HepG2 (cell line): ENCODE measurements around the gene CEL. TPM values are rescaled to one million over a fixed set of nuclear protein-coding genes. Genes with fewer than 3 reads are reported as not detected.

Source experiments
- ATAC-seq: fragments of 200-7000 bp; cut with Tn5 transposase; 3 replicates; pipeline ENCODE4 v1.9.1; 2020; ENCODE audit warnings: mild to moderate bottlenecking, moderate library complexity
- BruUV-seq: library from RNA; stranded (reverse); fragments of 400-500 nt; replicated peaks from 2 replicates; lab custom pipeline; 2021; lab: Mats Ljungman, UMichigan
- CTCF ChIA-PET: fragments of 300-600 bp; formaldehyde crosslinking; extraction: SDS; loops from one replicate; lab custom pipeline; 2021; ENCODE audit warnings: low total read pairs, inconsistent platforms, low intra/inter-chr PET ratio; lab: Yijun Ruan, JAX
- POLR2A ChIA-PET: fragments of 350-600 bp; sonication (Branson Sonifier 250); formaldehyde crosslinking; loops from one replicate; lab custom pipeline; 2020; ENCODE audit warnings: antibody characterized with exemption, inconsistent platforms; lab: Yijun Ruan, JAX
- DNase-seq: peaks from one replicate; pipeline ENCODE4 v3.0.0-alpha.2; 2015; ENCODE audit warnings: low spot score
- FAIRE-seq: peaks from 3 replicates; lab custom pipeline; 2011; peaks lifted over from hg19 to GRCh38; lab: Jason Lieb, UNC
- H2AFZ ChIP-seq: one replicate; pipeline ENCODE4 v1.6.1; 2011; ENCODE audit warnings: low read length, inconsistent platforms
- H3K27ac ChIP-seq: fragments of 300-600 bp; 3 replicates; pipeline ENCODE4 v1.8.0; 2011; ENCODE audit warnings: mixed run types, mild to moderate bottlenecking, mixed read lengths, low read length, inconsistent platforms; ENCODE audit not compliant: insufficient read depth; ENCODE audit errors: extremely low read length
- H3K27me3 ChIP-seq, 2 experiments: fragments of 200-600 bp in 1 of 2; 2 replicates in 1 of 2; 3 replicates in 1 of 2; pipeline versions ENCODE4 v1.6.0 to v1.8.0; 2011; ENCODE audit warnings: low read length in 2 of 2, mild to moderate bottlenecking in 2 of 2, moderate library complexity in 2 of 2, inconsistent platforms in 1 of 2; ENCODE audit not compliant: insufficient read depth in 2 of 2, control insufficient read depth in 1 of 2
- H3K36me3 ChIP-seq, 2 experiments: fragments of 200-600 bp in 1 of 2; replicated peaks in 1 of 2; 2 replicates in 1 of 2; 3 replicates in 1 of 2; pipeline versions ENCODE4 v1.5.1 to v1.8.0; 2011; ENCODE audit warnings: low read length in 2 of 2, inconsistent platforms in 1 of 2; ENCODE audit not compliant: insufficient read depth in 2 of 2, control insufficient read depth in 1 of 2
- H3K4me1 ChIP-seq: 2 replicates; pipeline ENCODE4 v1.5.1; 2012; ENCODE audit warnings: low read length, inconsistent platforms; ENCODE audit not compliant: insufficient read depth
- H3K4me2 ChIP-seq: 2 replicates; pipeline ENCODE4 v1.6.0; 2011; ENCODE audit warnings: low read depth, low read length, inconsistent platforms
- H3K4me3 ChIP-seq, 3 experiments: fragments of 200-600 bp in 1 of 3; sonication (generic), shearing (Covaris generic) in 1 of 3; replicated peaks in 1 of 3; 2 replicates each; pipeline ENCODE4 v1.5.1; 2011 to 2016; ENCODE audit warnings: low read length in 3 of 3, inconsistent platforms in 2 of 3, low read depth in 2 of 3, mild to moderate bottlenecking in 2 of 3, control low read depth in 1 of 3, mixed read lengths in 1 of 3; ENCODE audit not compliant: insufficient read depth in 1 of 3
- H3K79me2 ChIP-seq: one replicate; pipeline ENCODE4 v1.6.1; 2011; ENCODE audit warnings: low read length, inconsistent platforms; ENCODE audit not compliant: insufficient read depth
- H3K9ac ChIP-seq: 2 replicates; pipeline ENCODE4 v1.6.0; 2011; ENCODE audit warnings: mild to moderate bottlenecking, low read depth, low read length, inconsistent platforms; ENCODE audit not compliant: insufficient read depth
- H3K9me3 ChIP-seq: 2 replicates; pipeline ENCODE4 v1.5.1; 2012; ENCODE audit warnings: mild to moderate bottlenecking, low read length
- H4K20me1 ChIP-seq: 2 replicates; pipeline ENCODE4 v1.6.0; 2011; ENCODE audit warnings: inconsistent platforms, mild to moderate bottlenecking, low read length, moderate library complexity; ENCODE audit not compliant: insufficient read depth
- HOXA7 ChIP-seq: sonication (generic); formaldehyde crosslinking; IDR thresholded peaks from 2 replicates; pipeline ENCODE4 v1.8.1; 2022; ENCODE audit warnings: mild to moderate bottlenecking, missing genetic modification reagents, moderate library complexity
- MXI1 ChIP-seq: IDR thresholded peaks from 3 replicates; pipeline ENCODE4 v1.6.1; 2012; ENCODE audit warnings: low read depth, low read length, inconsistent platforms, borderline replicate concordance
- NR2F6 ChIP-seq, 2 experiments: IDR thresholded peaks; 2 replicates each; pipeline ENCODE4 v1.6.1; 2016; ENCODE audit warnings: antibody characterized with exemption in 1 of 2, mild to moderate bottlenecking in 1 of 2
- SIN3A ChIP-seq: IDR thresholded peaks from 2 replicates; pipeline ENCODE4 v1.6.1; 2011; ENCODE audit warnings: low read depth, mild to moderate bottlenecking, control low read depth, low read length, borderline replicate concordance
- TMF1 ChIP-seq: sonication (generic); formaldehyde crosslinking; IDR thresholded peaks from 2 replicates; pipeline ENCODE4 v1.8.1; 2022; ENCODE audit warnings: low read depth, missing genetic modification reagents
- XBP1 ChIP-seq: sonication (generic); formaldehyde crosslinking; IDR thresholded peaks from 2 replicates; pipeline ENCODE4 v1.5.0; 2020; ENCODE audit warnings: missing genetic modification reagents
- ZNF354B ChIP-seq: sonication (generic); formaldehyde crosslinking; IDR thresholded peaks from 2 replicates; pipeline ENCODE4 v1.8.0; 2022; ENCODE audit warnings: mild to moderate bottlenecking, missing genetic modification reagents
- ZNF484 ChIP-seq: sonication (generic); formaldehyde crosslinking; IDR thresholded peaks from 2 replicates; pipeline ENCODE4 v1.5.1; 2020; ENCODE audit warnings: mild to moderate bottlenecking, low read depth, missing genetic modification reagents, borderline replicate concordance
- ZNF549 ChIP-seq: sonication (generic); formaldehyde crosslinking; IDR thresholded peaks from 2 replicates; pipeline ENCODE4 v1.5.0; 2020; ENCODE audit warnings: missing genetic modification reagents
- ZNF556 ChIP-seq: sonication (generic); formaldehyde crosslinking; IDR thresholded peaks from 2 replicates; pipeline ENCODE4 v1.4.0; 2020; ENCODE audit warnings: mild to moderate bottlenecking, missing genetic modification reagents, borderline replicate concordance
- ZNF572 ChIP-seq: sonication (generic); formaldehyde crosslinking; IDR thresholded peaks from 2 replicates; pipeline ENCODE4 v1.5.1; 2020; ENCODE audit warnings: mild to moderate bottlenecking, missing genetic modification reagents
- ZNF720 ChIP-seq: sonication (generic); formaldehyde crosslinking; IDR thresholded peaks from 2 replicates; pipeline ENCODE4 v1.4.0; 2020; ENCODE audit warnings: missing genetic modification reagents
- ZNF775 ChIP-seq: sonication (generic); formaldehyde crosslinking; IDR thresholded peaks from 2 replicates; pipeline ENCODE4 v1.4.0; 2020; ENCODE audit warnings: missing genetic modification reagents, mild to moderate bottlenecking, moderate library complexity, borderline replicate concordance
- ZNF790 ChIP-seq: sonication (generic); formaldehyde crosslinking; IDR thresholded peaks from 2 replicates; pipeline ENCODE4 v1.8.0; 2022; ENCODE audit warnings: missing genetic modification reagents, mild to moderate bottlenecking, borderline replicate concordance
- ZSCAN21 ChIP-seq: sonication (generic); formaldehyde crosslinking; IDR thresholded peaks from 2 replicates; pipeline ENCODE4 v1.8.0; 2022; ENCODE audit warnings: mild to moderate bottlenecking, missing genetic modification reagents, moderate library complexity, borderline replicate concordance
- WGBS: methylation state at CpG from one replicate; pipeline ENCODE4 v1.1.6; 2017; ENCODE audit warnings: low lambda C conversion rate; 5-methylcytosine and 5-hydroxymethylcytosine counted together
- in situ Hi-C: cut with HindIII; loops from 2 replicates; pipeline ENCODE4 v1.10.0; 2017; ENCODE audit warnings: low pct_unique_long_range_greater_than_20kb; ENCODE audit not compliant: extremely low pct_ligation_motif_present
- intact Hi-C: fragments of 100-400 bp; cut with micrococcal nuclease; formaldehyde crosslinking; loops from one replicate; pipeline ENCODE4 v1.10.0; 2022; ENCODE audit not compliant: unreplicated experiment
- polyA plus RNA-seq, 8 experiments: library from polyadenylated mRNA; depleted of rRNA in 3 of 8; stranded (reverse) in 7 of 8; unstranded in 1 of 8; fragments of >200 nt; fragmentation: Illumina TruSeq in 4 of 8; extraction: Trizol in 4 of 8; gene quantifications; 2 replicates each; pipeline versions ENCODE4 v1.2.1 to v1.2.3, GENCODE V29; 2011 to 2016; ENCODE audit warnings: low read depth in 4 of 8, missing spikeins in 1 of 8, mixed read lengths in 1 of 8; ENCODE audit not compliant: insufficient read depth in 1 of 8
- total RNA-seq, 5 experiments: library from RNA; depleted of rRNA; stranded (reverse); fragments of >200 nt; fragmentation: Illumina TruSeq; extraction: Trizol; gene quantifications; 2 replicates each; pipeline ENCODE4 v1.2.3, GENCODE V29; 2016; ENCODE audit warnings: low read depth in 1 of 5
- TF ChIP-seq, protein P1 (sequence below): sonication (generic); formaldehyde crosslinking; IDR thresholded peaks from 2 replicates; pipeline ENCODE4 v1.4.0; 2020; ENCODE audit warnings: low read depth, mild to moderate bottlenecking, missing genetic modification reagents

Gene CEL
- total and polyA plus RNA-seq, 2 of the 13 experiments (the other 11 are each of a cell fraction or from before 2014, with no cell fraction given): 0.63 to 1.5 TPM

DNA sequence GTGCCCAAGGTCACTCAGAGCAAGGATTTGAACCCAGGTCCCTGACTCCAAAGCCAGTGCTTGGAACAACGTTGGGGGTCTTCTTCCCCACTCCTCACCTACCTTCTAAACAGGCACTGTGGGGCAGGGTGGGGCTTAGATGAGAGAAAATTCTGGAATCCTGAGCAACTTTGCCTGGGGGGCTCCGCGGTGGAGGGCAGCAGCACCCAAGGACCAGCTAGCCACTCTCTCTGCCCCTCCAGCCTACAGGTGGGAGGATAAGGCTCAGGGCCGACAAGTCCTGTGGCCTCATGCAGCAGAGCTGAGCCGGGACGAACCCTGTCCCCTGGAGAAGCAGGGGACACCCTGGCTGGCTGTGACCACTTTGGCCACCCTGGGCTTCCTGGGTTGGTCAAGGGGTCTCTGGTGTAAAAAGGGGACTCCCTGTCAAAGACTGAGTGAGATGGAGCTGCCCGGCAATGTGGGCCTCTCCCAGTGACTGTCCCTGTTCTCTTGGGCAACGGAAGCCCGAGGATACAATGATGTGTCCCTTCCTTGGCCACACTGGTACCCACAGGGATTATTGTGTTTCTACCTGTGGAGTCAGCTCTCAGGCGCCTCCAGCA is 26.5 kb downstream of the CEL start:
- H3K4me2 ChIP-seq: no peak overlapping the region
- intact Hi-C loops: no loop called here
- no peaks in the 10 kb centered on the region for H3K9me3 ChIP-seq
- peaks cover 0 to 15% of the 10 kb centered on the region in 2 experiments; a peak in 2 of 5 replicates for H3K27me3 ChIP-seq
- CTCF ChIA-PET: no interaction called here
- DNase-seq: no peak
- no peaks in the 10 kb centered on the region for H3K36me3 ChIP-seq
- no peak for FAIRE-seq
- no peak overlapping the region for H3K4me3 ChIP-seq
- H3K4me1 ChIP-seq: no peaks in the 10 kb centered on the region
- 67% methylated on average over 3 of the region's 10 CpGs for WGBS
- ATAC-seq: no peak
- no peaks in the 10 kb centered on the region for H4K20me1 ChIP-seq
- no peak overlapping the region for H3K9ac ChIP-seq
- in situ Hi-C loops: no loop called here
- no TSS peak for BruUV-seq
- POLR2A ChIA-PET: interaction anchor here (0.8 kb wide), 1 partner anchor 57 kb away, joined by 3 read pairs; the partner anchor contains the start of gene GTF3C5
- no peak for TF ChIP-seq HOXA7
- no peak for TF ChIP-seq ZNF720 (CRISPR knock-in tag)
- no peak for TF ChIP-seq ZNF354B (CRISPR knock-in tag)
- TF ChIP-seq ZNF484 (CRISPR knock-in tag): no peak
- TF ChIP-seq MXI1: no peak
- no peak for TF ChIP-seq XBP1 (CRISPR knock-in tag)
- TF ChIP-seq TMF1: no peak
- TF ChIP-seq ZNF556: no peak
- no peak for TF ChIP-seq ZNF572 (CRISPR knock-in tag)
- no peak for TF ChIP-seq SIN3A
- TF ChIP-seq, protein P1, sequence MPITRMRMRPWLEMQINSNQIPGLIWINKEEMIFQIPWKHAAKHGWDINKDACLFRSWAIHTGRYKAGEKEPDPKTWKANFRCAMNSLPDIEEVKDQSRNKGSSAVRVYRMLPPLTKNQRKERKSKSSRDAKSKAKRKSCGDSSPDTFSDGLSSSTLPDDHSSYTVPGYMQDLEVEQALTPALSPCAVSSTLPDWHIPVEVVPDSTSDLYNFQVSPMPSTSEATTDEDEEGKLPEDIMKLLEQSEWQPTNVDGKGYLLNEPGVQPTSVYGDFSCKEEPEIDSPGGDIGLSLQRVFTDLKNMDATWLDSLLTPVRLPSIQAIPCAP: no peak
- no peak for TF ChIP-seq ZNF775 (CRISPR knock-in tag)
- no peak for TF ChIP-seq ZNF790 (CRISPR knock-in tag)
- TF ChIP-seq ZNF549: no peak
- no peak for TF ChIP-seq ZSCAN21 (CRISPR knock-in tag)
- no peak for TF ChIP-seq NR2F6 (IDR thresholded peaks at IDR 0.05)
- TF ChIP-seq NR2F6 (CRISPR knock-in tag; IDR thresholded peaks at IDR 0.05): no peak
- TF ChIP-seq, all 625 proteins: peak for 0
- Histone ChIP-seq H2AFZ (no peak overlapping the region), H3K27ac (no peak overlapping the region), H3K79me2 (no peaks in the 10 kb centered on the region)
